ENCODE measurements around the gene PASK. TPM values are rescaled to one million over a fixed set of nuclear protein-coding genes. Genes with fewer than 3 reads are reported as not detected.

Gene PASK
- 14.3 TPM for total RNA-seq

DNA sequence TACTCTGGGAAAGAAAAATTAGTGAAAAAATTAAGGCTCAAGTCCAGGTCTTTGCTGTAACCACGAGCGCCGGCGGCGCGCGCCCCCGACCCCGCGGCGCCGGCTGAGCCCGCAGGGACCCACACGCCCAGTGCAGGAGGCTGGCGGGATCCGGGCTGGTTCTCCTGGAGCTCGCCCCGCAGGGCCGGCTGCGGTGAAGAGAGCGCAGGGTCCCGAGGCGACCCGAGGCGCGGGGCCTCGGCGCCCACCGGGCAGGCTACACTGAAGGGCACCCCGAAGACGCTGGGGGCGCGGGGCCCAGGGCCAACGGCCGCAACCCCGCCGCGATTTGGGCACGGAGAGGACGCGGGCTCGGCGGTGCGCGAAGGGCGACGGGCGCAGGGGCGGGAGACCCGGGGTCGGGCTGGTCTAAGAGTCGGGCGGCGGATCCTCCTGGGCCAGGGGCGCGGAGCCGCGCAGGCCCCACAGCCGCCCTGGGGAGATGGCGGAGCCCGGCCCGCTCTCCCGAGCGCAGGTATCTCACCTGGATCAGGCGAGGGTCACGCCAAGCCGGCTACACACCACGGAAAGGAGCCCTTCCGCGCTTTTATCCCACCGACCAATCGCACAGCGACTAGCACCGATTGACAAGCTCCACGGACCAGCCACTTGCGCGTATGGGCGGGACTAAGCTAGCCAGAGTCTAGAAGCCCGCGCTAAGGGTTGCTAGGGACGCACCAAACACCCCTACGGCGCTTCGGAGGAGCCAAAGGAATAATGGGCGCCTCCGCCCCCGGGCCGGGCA is at the start of gene PASK:
TSS of gene PASK (minus strand) at position 582 of the 784 bp plus-strand sequence. CDS start 6,440 bp downstream, outside the sequence.

DNA sequence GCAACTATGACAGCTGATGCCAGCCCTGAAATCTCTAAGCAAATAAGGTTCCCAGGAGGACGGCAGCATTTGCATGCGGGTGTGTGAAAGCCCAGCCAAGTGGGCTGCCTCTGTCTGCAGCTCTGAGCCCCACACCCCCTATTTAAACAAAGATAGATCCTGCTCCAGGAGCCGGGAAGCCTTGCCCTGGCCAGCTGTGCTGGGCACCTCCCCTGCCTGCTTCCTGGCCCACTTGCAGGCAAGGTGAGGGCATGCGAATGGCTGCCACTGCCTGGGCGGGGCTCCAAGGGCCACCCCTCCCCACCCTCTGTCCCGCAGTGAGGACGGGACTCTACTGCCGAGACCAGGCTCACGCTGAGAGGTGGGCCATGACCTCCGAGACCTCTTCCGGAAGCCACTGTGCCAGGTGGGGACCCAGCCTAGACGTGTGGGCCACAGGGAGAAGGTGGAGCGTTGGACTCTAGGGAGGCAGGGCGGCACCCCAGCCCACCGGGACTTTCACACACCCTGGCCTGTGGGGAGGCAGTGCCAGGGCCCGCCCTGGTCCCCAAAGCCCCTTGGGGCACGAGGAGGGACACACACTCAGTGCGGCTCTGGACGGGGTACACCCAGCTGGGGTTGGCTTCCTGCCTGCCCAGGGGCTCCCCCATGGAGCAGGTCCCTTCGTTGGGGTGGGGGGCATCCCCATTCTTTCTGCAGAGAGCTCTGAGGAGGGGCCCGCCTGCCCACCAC is 39.3 kb upstream of the PASK start, which contains the start of gene ANO7:
TSS of gene ANO7 (plus strand) at position 317 of the 732 bp plus-strand sequence. CDS start 1,387 bp downstream, outside the sequence.

DNA sequence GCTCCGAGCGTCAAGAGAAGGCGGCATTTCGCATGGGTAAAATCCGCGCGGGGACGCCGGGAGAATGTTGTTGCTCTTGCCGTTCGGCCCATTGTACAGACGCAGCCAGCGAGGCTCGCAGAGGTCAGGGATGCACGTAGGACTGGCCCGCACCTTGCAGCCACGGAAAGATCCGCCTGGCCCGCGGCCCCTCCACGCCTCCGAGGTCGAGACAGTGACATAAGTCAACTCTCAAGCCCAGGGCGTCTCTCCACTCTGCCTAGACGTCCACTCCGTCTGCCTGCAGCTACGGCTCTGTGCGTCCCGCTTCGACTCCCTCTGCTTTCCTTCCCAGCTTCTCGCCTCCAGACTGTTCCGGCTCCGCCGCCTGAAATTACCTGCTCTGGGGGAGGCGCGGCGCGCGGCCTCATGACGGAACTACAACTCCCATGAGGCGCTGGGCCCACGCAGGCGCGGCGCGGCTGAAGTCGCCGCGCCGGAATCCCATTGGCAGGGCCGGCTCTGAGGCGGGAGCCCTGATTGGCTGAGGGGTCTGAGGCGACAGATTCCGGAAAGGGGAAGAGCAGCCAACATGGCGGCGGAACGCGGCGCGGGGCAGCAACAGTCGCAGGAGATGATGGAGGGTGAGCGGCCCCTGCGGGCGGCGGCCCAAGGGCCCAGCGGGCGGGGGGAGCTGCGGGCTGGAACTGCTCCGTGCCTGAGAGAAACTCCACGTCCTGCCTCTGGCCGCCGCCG is 820 bp upstream of the PASK start, which contains the start of gene PPP1R7:
TSS of gene PPP1R7 (plus strand) at position 543 of the 735 bp plus-strand sequence. CDS start at position 572, 29 bp downstream.

DNA sequence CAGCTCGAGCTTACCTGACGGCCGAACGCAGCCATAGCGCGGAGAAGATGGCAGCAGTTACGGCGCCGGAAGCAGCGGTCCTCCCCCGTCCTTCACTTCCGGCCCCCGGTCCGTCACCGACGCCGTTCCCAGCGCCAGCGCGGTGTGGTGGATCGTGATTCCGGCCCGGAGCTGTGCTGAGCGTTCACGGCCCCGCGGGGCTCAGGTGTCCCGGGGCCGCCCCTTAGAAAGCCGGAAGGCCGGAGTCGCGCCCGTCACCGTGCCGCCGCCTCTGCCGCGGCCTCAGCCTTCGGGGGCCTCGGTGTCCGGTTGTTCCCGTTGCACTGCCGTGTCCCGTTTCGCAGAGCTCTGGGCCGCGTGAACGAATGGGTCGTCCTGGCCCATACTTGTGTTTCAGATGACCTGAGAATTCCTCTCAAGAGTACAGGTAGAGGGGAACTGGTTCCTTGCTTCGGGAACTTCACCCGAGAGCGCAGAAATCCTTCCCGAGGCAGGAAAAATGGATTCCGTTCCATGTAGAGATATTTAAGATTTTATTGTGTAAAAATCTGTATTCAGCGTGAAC is 47.0 kb downstream of the PASK start, which contains the start of gene MTERF4:
TSS of gene MTERF4 (minus strand) at position 49 of the 565 bp plus-strand sequence. CDS start at position 35, 14 bp downstream.

Small RNA genes within 50 kb of the gene (small RNA-seq; reads per million reads assigned to genes)
- gene AC005237.2: not detected

Other genes starting within 250 kb of the PASK start
- 1.4 TPM for gene CROCC2, start 243.1 kb downstream of the PASK start, total RNA-seq
- 6.5 TPM for gene SNED1, start 150.9 kb downstream of the PASK start, total RNA-seq
- gene MTERF4, start 47.2 kb downstream of the PASK start, total RNA-seq: 37.6 TPM
- 62.7 TPM for gene PPP1R7, start 995 bp upstream of the PASK start, total RNA-seq
- 0.46 TPM for gene ANO7, start 39.2 kb upstream of the PASK start, total RNA-seq
- gene HDLBP, start 166.2 kb upstream of the PASK start, total RNA-seq: 243 TPM
- 295 TPM for gene SEPTIN2, start 166.5 kb upstream of the PASK start, total RNA-seq
- 40.6 TPM for gene FARP2, start 206.8 kb upstream of the PASK start, total RNA-seq